Lung microvascular endothelial cell (primary cell): ENCODE data around the gene RTP3. TPM values are rescaled to one million over a fixed set of nuclear protein-coding genes. Genes with fewer than 3 reads are reported as not detected.
"Not testable (repeated sequence)": the region's sequence is repeated elsewhere in the genome, so short reads cannot be mapped to it uniquely, and the experiment has no call there.

Experiments
- DNase-seq, 2 donors: peaks; one replicate each; pipeline versions ENCODE4 v3.0.0 to v3.0.0-alpha.2; 2010; ENCODE audit warnings: low read depth in 2 of 2
- total RNA-seq: library from RNA; depleted of rRNA; stranded (reverse); fragments of >200 nt; gene quantifications from 2 replicates; pipeline ENCODE4 v1.2.1, GENCODE V29; 2014

The RTP3 gene
- total RNA-seq, 1 donor from 2014 or later, result not detected

DNA sequence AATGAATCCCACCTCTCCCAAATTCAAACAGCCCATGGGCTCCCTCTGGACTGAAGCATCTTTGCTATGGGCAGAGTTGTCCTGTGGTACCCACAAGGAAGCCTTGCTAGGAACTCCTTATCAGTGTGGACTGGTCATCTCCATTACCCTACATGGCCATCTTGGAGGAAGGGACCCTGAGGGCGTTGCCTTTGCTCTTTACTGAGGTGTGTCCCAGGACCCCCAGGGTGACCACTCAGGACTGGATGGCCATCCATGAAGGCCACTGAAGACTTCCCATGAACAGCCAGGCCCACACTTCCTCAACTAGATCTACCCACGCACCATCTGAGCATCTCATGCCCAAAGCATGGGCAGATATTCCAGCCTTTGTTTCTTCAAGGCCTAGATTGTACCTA is 20.0 kb downstream of the RTP3 start:
- DNase-seq, result no peak

DNA sequence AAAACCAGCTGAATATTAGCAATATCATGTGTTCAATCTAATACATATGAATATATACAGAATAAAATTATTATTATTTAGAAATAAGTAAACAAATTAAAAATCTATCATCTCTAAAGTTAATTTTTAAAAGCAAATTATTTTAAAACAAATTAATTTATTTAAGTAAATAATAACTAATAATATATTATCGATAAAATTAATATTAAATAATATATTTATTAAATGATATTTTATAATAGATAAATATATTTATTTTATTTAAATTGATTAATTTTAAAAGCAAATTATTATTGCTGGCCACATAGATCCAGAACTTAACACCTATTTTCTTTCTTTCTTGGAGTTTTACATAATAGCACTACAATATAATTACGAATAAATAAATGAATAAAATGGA is 22.2 kb downstream of the RTP3 start:
- no peak for DNase-seq

DNA sequence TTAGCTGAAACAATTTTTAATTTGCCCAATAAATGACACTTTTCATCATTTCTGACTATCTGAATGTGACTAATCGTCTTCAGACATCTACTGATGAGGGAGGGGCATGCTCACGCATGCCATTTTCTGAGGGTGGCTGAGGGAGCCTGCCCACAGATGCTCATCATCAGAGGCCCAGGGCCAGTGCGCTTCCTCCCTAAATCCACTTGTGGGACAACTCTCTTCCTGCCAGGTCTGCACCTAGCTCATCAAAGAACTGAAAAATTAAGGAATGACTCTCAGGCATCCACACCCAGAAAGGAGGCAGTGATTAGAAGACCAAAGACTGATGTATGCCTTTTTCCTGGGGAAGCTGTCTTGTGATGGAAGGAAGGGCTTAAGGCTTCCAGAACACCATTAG is 22.8 kb downstream of the RTP3 start:
- peak in 1 of 2 donors; percentile 56 for DNase-seq

DNA sequence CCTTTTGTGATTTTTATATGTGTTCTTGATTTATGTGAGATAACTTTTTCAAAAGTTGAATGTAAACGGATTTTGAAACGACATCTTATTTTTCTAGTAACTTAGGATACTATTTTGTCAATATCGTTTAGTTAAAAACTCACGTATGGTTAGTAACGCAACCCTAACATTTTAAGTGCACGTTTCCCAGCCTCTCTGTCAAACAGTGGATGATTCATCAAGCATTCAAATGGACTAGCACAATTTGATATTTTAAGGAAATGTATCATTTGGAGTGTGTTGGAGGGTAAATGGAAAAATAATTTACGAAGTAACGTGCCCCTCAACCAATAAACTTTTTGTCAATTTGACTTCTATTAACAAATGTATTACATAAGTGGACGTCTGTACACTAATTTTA is 23.3 kb downstream of the RTP3 start:
- peak in 1 of 2 donors; percentile 74 for DNase-seq

DNA sequence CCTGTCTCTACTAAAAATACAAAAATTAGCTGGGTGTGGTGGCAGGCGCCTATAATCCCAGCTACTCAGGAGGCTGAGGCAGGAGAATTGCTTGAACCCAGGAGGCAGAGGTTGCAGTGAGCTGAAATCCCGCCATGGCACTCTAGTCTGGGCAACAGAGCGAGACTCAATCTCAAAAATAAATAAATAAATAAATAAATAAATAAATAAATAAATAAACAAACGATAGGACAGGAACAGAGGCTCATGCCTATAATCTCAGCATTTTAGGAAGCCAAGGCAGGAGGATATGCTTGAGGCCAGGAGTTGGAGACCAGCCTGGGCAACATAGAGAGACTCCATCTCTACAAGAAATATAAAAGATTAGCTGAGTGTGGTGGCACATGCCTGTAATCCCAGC is 24.4 kb downstream of the RTP3 start:
- DNase-seq, result not testable (repeated sequence)

DNA sequence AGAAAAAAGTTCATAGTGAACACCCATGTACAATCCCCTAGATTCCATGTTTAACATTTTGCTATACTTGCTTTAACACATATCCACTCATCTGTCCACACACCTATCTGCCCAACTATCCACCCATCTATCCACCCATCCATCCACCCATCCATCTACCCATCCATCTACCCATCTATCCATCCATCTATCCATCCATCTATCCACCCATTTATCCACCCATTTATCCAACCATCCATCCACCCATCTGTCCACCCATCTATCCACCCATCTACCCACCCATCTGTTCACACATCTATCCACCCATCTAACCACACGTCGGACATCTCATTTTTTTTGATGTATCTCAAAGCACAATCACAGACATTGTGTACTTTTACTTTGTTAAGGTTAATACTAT is 25.8 kb downstream of the RTP3 start:
- DNase-seq, result no peak

DNA sequence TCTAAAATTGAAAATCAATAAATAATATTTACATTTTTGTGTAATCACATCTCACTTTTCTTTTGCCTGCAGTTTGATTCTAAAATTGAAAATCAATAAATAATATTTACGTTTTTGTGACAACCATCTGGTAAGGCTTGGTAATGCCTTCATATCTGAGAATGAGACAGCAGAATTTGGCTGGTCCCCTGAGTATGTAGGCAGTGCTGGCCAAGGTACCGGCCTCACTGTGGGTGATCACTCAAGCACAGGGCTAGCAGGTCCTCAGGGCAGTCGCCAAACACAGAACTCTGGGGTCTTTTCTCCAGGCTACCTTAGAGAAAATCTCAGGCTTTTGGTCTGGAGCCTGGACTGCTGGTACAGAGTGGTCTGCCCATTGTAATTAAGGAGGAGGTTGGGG is 26.2 kb downstream of the RTP3 start:
- DNase-seq, result no peak

DNA sequence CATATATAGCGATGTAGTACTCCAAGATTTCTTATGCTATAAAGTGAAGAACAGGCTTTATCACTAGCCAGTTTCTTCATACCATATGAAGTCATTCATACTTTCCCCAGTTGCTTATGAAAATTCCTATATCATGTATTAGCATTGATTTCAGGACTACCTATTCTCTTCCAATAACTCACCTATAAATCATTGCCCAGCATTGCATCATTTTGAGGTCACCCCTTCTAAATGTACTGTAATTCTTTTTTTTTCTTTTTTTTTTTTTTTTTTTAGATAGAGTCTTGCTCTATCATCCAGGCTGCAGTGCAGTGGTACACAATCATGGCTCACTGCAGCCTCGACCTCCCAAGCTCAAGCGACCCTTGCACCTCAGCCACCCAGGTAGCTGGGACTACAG is 27.1 kb downstream of the RTP3 start:
- DNase-seq, result no peak

DNA sequence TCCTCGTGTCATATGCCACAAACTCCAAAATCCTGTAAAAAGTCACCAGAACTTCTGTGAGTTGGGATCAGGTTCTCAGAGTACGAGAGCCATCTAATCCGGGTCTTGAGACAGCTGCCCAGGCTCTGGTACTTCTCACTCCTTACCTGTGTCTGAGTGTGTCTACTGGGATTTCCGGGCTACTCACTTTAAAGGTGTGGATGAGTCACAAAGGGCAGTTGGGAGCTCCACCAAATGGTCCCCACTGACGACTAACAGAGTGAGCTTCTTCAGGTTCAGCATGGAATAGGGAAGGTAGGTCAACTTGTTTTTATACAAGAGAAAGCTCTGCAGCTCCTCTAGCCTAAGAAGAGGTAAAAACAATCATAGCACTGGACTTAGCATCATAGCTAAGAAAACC is 29.5 kb downstream of the RTP3 start:
- DNase-seq, result no peak

DNA sequence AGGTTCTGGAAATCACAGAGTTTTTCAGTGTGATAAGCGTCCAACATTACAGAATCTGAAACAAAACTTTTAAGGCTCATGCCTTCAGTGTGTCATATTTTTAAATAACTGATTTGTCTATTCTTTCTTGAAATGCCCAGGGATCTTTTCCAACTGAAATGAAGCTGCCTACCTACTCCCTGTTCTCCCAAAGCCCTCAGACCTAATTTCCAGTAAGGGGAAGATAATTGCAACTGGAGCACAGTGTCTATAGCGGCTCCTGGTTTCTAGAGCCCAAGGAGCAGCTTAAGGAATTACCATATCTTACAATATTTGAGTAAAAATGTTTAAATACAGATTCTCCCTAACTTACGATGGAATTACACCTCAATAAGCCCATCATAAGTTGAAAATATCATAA is 35.3 kb downstream of the RTP3 start:
- no peak for DNase-seq

DNA sequence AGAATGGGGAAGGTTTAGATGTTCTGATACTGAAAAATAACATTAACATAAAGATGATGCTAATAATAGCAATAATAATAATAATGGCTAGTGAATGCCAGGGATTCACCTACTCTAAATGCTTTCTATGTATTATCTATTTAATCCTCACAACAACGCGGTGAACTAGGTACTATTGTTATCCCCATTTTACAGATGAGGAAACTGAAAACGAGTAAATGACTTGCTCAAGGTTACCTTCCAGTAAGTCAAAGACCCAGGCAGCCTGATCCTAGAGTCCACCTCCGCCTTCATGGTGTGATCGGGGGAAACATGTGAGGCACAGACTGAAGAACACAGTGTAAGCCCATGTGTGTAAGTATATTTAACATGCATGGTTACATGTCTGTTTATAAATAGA is 38.0 kb downstream of the RTP3 start:
- DNase-seq, result no peak

DNA sequence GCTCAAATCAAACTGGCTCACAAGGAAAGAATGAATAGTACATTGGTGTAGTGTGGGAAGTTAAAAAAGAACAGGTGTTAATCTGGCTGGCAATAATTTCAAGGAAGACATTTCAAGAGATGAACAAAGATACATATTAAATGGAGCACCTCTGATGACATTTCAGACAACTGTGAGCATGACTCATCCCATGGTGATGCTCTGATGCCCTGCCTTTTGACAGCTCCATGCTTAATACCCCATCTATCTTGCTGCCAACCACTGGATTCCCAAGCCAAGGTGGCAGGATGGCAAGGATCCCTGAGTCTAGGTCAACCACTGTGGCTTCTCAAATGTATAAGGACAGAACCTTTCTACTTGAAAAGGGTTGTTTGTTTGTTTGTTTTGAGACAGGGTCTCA is 39.0 kb downstream of the RTP3 start:
- no peak for DNase-seq

DNA sequence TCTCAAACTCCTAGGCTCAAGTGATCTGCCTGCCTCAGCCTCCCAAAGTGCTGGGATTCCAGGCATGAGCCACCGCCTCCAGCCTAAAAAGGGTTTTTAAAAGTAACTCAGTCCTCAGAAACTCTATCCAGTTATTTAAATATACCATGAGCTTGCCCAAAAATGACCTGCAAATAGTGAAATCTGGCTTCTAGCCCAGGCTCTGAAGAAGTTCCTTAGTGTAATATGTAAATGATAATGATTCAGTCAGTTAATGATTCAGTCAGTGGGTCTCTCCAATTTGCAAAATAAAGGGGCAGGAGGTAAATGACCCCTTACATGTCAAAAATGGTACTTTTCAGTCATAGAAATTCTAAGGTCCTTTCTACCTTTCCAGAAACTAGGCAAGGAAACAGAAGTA is 39.5 kb downstream of the RTP3 start:
- no peak for DNase-seq

DNA sequence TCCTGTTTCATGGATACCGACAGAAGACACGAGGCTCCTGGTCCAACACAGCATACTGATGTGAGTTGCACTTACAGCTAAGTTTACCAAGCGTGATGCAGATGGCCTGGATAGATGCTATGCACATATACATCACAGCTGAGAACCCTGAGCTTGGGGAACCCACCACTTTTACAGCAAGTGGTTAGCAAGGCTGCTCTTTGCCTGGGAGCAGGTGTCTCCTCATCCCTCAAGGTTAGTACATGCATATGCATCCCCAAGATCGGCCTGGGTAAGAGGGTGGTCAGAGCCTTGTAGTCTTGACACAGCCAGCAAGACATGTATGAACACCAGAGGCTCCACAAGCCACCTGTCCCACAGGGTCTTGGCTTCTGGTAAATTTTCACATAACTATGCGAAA is 40.0 kb downstream of the RTP3 start:
- DNase-seq, result no peak

DNA sequence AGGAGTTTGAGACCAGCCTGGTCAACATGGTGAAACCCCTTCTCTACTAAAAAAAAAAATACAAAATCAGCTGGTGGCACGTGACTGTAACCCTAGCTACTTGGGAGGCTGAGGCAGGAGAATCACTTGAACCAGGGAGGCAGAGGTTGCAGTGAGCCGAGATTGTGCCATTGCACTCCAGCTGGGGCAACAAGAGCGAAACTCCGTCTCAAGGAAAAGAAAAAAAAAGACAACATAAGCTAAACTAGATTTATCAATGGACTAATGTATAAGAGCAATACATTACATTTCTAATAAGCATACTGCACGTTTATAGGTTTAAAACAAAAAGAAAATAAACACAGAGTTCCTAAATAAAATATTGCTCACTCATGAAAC is 40.6 kb downstream of the RTP3 start:
- not testable (repeated sequence) for DNase-seq

DNA sequence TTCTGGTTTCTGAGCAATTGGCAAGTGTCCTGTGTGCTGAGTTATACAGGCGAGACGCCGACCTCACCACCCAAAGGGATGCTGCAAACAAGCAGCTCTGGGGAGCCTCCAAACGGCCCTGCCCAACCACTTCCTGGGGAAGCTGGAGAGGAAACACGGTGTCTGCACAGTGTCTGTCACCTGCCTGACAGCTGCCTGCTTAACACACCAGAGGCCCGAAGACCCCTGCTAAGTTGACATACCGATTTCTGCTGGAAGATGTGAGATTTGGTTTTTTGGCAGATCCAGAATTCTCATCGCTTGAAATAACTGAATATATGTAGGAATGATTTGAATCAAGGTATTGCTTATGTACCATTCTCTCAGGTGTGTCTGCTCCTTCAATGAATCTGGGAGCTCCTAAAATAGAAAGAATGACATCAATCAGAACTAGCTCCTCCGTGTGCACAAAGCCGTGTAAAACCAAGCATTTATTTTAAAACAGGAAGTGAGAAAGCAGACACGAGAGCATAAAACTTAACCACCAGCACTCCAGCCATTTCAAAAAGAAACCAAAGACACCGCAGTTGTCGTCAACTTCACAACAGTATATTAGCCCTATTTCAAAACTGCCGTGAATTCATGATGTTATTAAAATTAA is 41.1 kb downstream of the RTP3 start:
- peak; percentile 34 to 69 for DNase-seq

DNA sequence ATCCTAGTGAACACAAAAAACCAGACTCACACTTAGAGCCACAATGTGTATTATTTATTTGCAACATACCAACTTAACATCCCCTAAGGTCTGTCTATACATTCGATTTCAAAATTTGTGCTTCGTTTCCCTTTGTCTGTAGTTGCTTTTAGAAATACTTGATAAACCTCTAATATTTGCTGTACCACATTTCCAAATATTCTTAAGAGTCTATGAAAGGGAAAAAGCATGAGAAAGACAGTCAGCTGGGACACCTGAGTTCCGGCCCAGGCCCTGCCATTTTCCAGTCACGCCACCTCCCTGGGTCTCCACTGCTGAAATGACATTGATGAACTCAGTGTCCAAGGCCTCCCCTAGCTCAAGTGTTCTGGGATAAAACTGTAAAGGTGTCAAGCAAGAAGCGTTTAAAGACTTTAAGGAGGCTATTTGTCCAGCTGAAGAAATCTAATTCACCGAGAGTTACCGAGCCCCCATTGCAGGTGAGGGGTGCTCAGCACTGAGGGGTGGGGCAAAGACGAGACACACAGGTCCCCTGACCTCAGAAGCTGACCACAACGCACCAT is 41.7 kb downstream of the RTP3 start:
- no peak for DNase-seq

DNA sequence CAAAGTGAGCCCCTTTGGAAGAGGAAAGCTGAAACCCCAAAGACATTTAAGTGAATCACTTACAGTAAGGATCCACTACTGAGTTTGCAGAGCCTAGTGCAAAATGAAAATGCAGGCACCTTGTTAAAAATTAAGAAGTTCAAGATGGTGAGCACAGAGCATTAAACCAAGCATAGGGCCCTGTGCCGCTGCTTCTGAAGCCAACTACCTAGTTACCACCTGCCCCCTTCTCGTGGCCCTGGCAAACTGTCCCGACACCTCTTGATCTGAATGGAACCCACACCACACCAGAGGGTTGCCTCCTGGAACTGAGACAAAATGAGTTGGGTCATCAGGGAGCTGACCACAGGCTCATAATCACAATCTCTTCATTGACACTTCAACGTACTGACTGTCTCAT is 42.8 kb downstream of the RTP3 start:
- no peak for DNase-seq

DNA sequence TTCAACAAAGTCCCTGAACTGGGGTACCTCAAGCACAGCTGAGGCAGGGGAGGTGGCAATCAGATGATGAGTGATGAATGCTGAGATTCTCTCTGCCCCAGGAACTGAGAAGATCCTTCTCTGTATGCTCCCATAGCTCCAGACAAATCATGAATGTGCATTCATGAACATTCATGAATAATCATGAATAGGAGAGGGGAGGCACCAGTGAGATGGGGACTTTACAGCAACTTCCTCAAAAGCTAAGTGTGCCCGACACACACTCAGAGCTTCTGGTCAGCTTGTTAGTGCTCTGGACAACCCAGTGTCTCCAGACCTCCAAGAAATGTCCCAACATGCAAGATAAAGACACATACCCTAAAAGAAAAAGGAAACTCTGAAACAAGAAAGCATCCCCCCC is 44.1 kb downstream of the RTP3 start:
- DNase-seq, result no peak

DNA sequence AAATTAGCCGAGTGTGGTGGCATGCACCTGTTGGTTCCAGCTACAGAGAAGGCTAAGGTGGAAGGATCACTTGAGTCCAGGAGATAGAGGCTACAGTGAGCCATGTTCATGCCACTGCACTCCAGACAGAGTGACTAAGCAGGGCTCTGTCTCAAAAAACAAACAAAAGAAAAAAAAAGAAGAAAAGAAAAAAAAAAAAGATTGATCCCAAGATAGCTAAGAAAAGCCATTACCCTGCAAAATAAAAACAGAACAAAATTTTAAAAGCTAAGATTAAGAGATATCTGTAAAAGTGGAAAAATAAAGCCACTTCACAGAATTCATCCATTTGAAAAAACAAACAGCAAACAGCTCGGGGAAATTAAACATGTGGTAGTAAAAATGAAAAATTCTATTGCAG is 44.6 kb downstream of the RTP3 start:
- peak in 1 of 2 donors; percentile 30 for DNase-seq

DNA sequence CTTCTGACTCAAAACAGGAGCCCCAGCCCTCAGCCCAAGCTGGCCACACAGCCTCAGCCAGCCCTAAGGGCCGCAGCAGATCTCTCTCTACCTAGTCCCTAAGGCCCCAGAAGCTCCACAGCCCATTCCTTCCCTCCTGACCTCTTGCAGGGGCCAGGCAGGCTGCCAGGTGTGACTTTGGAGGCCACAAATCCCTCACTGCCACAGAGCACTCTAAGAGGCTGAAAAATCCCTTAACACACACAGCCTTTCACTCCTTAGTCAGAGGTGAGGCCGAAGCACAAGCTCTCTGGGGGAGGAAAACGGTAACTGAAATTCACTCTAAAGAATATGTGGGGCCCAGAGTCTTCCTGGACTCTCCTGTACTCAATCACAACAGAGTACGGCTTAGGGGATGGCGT is 45.0 kb downstream of the RTP3 start:
- no peak for DNase-seq

DNA sequence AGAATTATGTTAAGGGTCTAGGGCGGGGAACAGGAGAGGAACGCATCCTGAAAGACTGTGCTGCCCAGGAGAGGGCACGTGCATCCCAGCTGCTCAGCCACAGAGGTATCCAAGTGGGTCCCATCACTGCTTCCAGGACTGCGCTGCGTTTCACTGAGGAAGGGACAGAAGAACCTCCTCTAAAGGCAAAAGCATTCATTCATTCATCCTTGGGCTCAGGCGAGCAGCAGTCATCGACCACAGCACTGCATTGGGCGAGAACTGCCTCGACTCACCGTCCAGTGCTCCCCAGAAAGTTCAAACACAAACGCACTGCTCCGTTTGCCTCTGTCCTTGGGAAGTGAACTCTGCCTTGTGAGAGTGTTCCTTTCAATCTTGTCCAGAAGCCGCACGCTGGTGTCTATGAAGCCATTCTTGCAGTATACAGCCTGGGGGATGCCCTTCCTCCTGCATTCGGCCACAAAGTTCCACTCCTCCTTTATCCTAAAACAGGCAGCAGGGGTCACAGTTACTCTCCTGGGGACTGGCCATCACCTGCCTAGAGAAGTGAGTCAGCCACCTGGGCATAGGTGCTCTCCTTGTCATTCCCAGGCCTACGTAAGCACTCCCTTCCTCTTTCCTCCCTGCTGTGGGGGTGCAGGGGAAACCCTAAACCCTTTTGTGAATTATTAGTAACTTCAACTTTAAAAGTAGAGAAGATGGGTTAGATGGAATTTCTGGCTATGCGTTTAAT is 47.2 kb downstream of the RTP3 start:
- no peak for DNase-seq
